Measurements from ENCODE around the gene COX8A. TPM values are rescaled to one million over a fixed set of nuclear protein-coding genes. Genes with fewer than 3 reads are reported as not detected.

Gene COX8A
- total and polyA plus RNA-seq, 2 of the 8 experiments (the other 6 are each of a cell fraction or from before 2014, with no cell fraction given): 365 to 1,720 TPM

DNA sequence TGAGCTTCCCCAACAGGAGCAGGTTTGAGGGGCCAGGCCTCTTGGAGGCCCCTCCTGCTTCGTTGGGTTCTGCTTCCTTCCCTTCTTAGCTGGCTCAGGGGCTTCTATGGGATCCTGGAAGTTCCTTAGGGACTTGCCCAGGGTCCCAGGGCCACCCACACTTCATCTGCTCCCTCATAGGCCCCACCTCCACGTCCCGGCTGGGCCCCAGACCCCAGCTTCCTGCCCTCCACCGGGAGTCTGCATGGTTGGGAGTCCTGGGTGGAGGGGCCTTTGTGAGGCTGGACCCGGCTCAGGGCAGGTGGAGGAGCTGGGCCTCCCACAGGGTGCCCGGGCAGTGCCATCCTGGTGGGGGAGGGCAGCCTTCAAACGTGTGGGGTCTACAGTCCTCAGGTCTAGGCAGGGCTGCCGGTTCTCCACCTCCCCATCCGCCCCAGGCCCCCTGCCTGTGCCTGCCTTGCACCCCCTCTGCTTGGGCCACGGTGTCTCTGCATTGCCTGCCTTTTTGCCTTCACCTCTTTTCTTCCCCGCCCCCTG is 23.4 kb downstream of the COX8A start (continued):
- TF ChIP-seq RAD21 (IDR thresholded peaks at IDR 0.05 in 1 of 2, conservative IDR thresholded peaks at IDR 0.05 in 1 of 2; ENCODE audit: low read depth in 2 of 2, low read length in 2 of 2): no peak
- no peak for TF ChIP-seq SRF (IDR thresholded peaks at IDR 0.05; ENCODE audit: low read depth, low read length)
- TF ChIP-seq, protein P1, sequence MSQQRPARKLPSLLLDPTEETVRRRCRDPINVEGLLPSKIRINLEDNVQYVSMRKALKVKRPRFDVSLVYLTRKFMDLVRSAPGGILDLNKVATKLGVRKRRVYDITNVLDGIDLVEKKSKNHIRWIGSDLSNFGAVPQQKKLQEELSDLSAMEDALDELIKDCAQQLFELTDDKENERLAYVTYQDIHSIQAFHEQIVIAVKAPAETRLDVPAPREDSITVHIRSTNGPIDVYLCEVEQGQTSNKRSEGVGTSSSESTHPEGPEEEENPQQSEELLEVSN (IDR thresholded peaks at IDR 0.05): no peak
